ENCODE measurements around the gene UBE2J1.

The UBE2J1 gene

DNA sequence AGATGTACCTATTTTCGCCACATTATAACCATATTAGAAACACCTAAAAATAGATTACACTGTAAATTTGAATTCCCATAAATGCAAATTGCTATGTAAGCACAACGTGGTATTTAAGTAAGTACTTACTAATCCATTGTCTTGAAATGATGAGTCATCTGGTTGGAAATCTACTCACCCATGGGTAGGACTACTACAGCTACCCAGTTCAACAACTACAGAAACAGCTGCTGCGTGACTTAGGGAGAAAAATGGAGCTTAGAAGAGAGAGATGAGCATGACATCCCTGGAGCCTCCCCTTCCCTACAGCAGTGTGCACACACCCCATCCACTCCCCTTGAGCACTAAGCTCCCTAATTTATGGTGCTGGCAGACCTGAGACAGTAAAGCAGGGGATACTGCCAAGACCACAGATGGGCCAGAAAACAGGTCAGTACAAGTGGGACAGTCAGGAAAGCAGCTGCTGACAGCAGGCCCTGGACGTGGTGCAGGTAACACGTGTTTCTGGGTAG, 32.7 kb upstream of the UBE2J1 start:
- peaks cover 5% of the 10 kb centered on the region for H3K36me3 ChIP-seq (ENCODE audit: control insufficient read depth, insufficient read depth, low read length)
- no peak overlapping the region for H3K9ac ChIP-seq (ENCODE audit: low read depth, low read length)
- H3K4me1 ChIP-seq (ENCODE audit: control insufficient read depth, insufficient read depth, low read length): peaks cover 7% of the 10 kb centered on the region
- no peaks in the 10 kb centered on the region for H3K9me3 ChIP-seq (ENCODE audit: control insufficient read depth, insufficient read depth, low read length)
- no peaks in the 10 kb centered on the region for H3K27me3 ChIP-seq (ENCODE audit: control insufficient read depth, insufficient read depth, low read length)
- H3K4me3 ChIP-seq (ENCODE audit: low read depth, low read length): no peak overlapping the region

DNA sequence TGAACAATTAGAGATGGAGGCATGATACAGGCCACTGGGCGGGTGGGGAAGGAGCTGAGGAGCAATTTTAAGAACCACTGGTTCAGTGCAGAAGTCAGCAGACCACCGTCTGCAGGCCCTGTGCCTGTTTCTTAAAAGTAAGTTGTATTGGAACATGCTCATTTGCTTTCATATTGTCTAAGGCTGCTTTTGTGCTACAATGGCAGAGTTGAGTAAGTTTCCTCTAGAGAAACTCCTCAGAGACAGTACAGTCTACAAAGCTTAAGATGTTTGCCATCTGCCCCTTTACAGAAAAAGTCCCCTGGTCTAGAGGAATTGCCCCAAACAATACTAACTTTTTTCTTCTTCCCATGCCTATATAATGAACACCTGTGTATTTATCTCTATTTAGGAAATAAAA, 28.5 kb upstream of the UBE2J1 start:
- H3K4me1 ChIP-seq (ENCODE audit: control insufficient read depth, insufficient read depth, low read length): peaks cover 7% of the 10 kb centered on the region
- no peaks in the 10 kb centered on the region for H3K27me3 ChIP-seq (ENCODE audit: control insufficient read depth, insufficient read depth, low read length)
- H3K9me3 ChIP-seq (ENCODE audit: control insufficient read depth, insufficient read depth, low read length): no peaks in the 10 kb centered on the region
- no peak overlapping the region for H3K9ac ChIP-seq (ENCODE audit: low read depth, low read length)
- peaks cover 5% of the 10 kb centered on the region for H3K36me3 ChIP-seq (ENCODE audit: control insufficient read depth, insufficient read depth, low read length)
- H3K4me3 ChIP-seq (ENCODE audit: low read depth, low read length): no peak overlapping the region

DNA sequence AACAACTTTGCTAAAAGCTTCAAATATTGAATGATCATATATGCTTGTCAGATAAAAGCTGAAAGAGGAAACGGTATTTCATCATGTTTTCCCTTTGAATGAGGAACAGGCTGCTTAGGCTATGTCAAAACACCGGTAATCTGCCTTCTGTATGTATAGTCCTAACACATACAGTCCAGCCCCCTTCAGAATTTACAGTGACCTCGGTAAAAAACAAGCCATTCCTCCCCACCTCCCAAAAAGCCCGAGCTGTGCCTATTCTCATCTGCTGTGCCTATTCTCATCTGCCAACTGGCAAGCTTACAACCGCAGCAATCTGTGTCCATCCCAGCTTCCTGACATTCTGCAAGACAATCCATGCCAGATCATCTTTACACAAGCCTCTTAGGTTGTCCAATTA, 26.8 kb upstream of the UBE2J1 start:
- Histone ChIP-seq H3K36me3 (ENCODE audit: control insufficient read depth, insufficient read depth, low read length) (no peaks in the 10 kb centered on the region), H3K27me3 (ENCODE audit: control insufficient read depth, insufficient read depth, low read length) (no peaks in the 10 kb centered on the region), H3K4me1 (ENCODE audit: control insufficient read depth, insufficient read depth, low read length) (peaks cover 7% of the 10 kb centered on the region), H3K9me3 (ENCODE audit: control insufficient read depth, insufficient read depth, low read length) (no peaks in the 10 kb centered on the region), H3K9ac (ENCODE audit: low read depth, low read length) (no peak overlapping the region), H3K4me3 (ENCODE audit: low read depth, low read length) (no peak overlapping the region)

DNA sequence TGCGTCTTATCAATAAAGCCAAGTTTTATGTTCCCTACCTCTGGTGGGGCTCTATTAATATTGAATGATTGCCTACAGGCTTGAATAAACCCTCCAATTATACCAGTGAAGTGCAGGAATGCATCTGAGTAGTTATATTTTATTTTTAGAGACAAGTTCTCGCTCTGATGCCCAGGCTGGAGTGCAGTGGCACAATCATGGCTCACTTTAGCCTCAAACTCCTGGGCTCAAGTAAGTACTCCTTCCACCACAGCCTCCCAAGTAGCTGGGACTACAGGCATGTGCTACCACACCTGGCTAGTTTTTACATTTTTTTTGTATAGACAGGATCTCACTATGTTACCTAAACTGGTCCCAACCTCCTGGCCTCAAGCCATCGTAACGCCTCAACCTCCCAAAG, 26.1 kb upstream of the UBE2J1 start:
- no peaks in the 10 kb centered on the region for H3K36me3 ChIP-seq (ENCODE audit: control insufficient read depth, insufficient read depth, low read length)
- H3K9me3 ChIP-seq (ENCODE audit: control insufficient read depth, insufficient read depth, low read length): no peaks in the 10 kb centered on the region
- peaks cover 7% of the 10 kb centered on the region for H3K4me1 ChIP-seq (ENCODE audit: control insufficient read depth, insufficient read depth, low read length)
- no peak overlapping the region for H3K4me3 ChIP-seq (ENCODE audit: low read depth, low read length)
- H3K9ac ChIP-seq (ENCODE audit: low read depth, low read length): no peak overlapping the region
- H3K27me3 ChIP-seq (ENCODE audit: control insufficient read depth, insufficient read depth, low read length): no peaks in the 10 kb centered on the region

DNA sequence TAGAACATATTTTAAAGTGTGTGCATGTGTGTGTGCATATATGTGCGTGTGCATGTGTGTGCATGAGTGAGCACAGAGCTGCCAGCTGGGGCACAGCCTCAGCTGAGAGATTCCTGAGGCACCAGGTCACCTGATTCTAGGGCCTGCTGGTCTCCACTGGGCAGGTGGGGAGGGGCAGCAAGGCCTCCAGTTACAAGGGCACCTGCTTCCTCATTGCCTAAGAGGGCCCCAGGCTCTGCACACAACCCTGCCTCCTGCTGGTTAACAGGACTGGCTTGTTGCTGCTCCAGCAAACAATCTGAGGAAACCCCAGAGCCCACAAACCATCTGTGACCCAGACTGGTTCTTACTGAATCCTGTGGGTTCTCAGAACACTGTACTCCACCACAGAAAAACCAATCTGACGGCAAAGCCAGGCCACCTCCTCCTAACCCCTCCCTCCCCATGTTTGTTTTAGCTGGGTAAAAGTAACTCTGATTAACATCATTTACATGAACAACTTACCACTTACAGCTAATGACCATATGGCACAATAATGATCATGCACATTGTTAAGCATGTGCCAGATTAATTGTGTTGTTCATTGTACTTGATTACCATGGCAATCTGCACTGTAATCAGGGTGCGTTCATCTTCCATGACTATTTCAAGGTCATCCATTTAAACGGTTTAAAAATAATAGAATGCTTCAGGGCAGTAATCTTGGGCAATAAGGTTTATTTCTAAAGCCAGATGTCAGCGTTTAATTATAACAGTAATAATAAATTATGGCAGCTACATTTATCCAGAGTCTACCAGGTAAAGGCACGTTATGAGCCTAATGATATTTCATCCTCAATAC, 23.1 kb upstream of the UBE2J1 start:
- no peaks in the 10 kb centered on the region for H3K9me3 ChIP-seq (ENCODE audit: control insufficient read depth, insufficient read depth, low read length)
- H3K9ac ChIP-seq (ENCODE audit: low read depth, low read length): no peak overlapping the region

GRCh38 chr6:89372506-89372901, 20.0 kb upstream of the UBE2J1 start:
- Histone ChIP-seq H3K4me3 (ENCODE audit: low read depth, low read length) (no peak overlapping the region), H3K4me1 (ENCODE audit: control insufficient read depth, insufficient read depth, low read length) (peaks cover 7% of the 10 kb centered on the region), H3K9ac (ENCODE audit: low read depth, low read length) (no peak overlapping the region), H3K27me3 (ENCODE audit: control insufficient read depth, insufficient read depth, low read length) (no peaks in the 10 kb centered on the region), H3K36me3 (ENCODE audit: control insufficient read depth, insufficient read depth, low read length) (no peaks in the 10 kb centered on the region), H3K9me3 (ENCODE audit: control insufficient read depth, insufficient read depth, low read length) (no peaks in the 10 kb centered on the region)

More for the DNA sequence above, 23.1 kb upstream of the UBE2J1 start:
- Histone ChIP-seq H3K4me3 (ENCODE audit: low read depth, low read length) (no peak overlapping the region), H3K27me3 (ENCODE audit: control insufficient read depth, insufficient read depth, low read length) (no peaks in the 10 kb centered on the region), H3K36me3 (ENCODE audit: control insufficient read depth, insufficient read depth, low read length) (no peaks in the 10 kb centered on the region), H3K4me1 (ENCODE audit: control insufficient read depth, insufficient read depth, low read length) (peaks cover 7% of the 10 kb centered on the region)

- no peak overlapping the region for H3K9ac ChIP-seq (ENCODE audit: low read depth, low read length)
- H3K36me3 ChIP-seq (ENCODE audit: control insufficient read depth, insufficient read depth, low read length): no peaks in the 10 kb centered on the region
- H3K9me3 ChIP-seq (ENCODE audit: control insufficient read depth, insufficient read depth, low read length): no peaks in the 10 kb centered on the region
- no peak overlapping the region for H3K4me3 ChIP-seq (ENCODE audit: low read depth, low read length)
- peaks cover 7% of the 10 kb centered on the region for H3K4me1 ChIP-seq (ENCODE audit: control insufficient read depth, insufficient read depth, low read length)
- no peaks in the 10 kb centered on the region for H3K27me3 ChIP-seq (ENCODE audit: control insufficient read depth, insufficient read depth, low read length)
Observed at GRCh38 chr6:89371849-89372505, 19.5 kb upstream of the UBE2J1 start.

DNA sequence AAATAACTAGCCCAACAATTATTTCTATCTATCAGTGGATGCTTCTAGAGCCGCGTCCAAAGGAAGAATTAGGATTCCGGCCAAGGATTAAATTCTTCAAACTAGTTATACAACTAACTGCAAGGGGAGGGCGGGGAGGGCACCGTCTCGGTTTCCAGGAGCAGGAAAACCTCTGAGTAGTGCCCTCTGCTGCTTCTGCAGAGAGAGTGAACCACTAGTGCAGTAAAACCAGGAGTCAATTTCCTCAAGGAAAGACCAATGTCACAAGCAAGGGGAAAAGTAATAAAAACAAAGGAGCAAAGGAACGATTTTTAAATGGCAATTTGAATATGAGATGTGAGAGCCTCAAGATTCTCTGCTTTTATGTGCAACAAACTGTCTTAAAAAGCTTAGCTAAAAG, 16.5 kb upstream of the UBE2J1 start:
- H3K4me1 ChIP-seq (ENCODE audit: control insufficient read depth, insufficient read depth, low read length): no peaks in the 10 kb centered on the region
- H3K4me3 ChIP-seq (ENCODE audit: low read depth, low read length): no peak overlapping the region
- no peaks in the 10 kb centered on the region for H3K27me3 ChIP-seq (ENCODE audit: control insufficient read depth, insufficient read depth, low read length)
- H3K9me3 ChIP-seq (ENCODE audit: control insufficient read depth, insufficient read depth, low read length): no peaks in the 10 kb centered on the region
- H3K36me3 ChIP-seq (ENCODE audit: control insufficient read depth, insufficient read depth, low read length): no peaks in the 10 kb centered on the region
- no peak overlapping the region for H3K9ac ChIP-seq (ENCODE audit: low read depth, low read length)

GRCh38 chr6:89368107-89368506, 15.6 kb upstream of the UBE2J1 start:
- H3K9ac ChIP-seq (ENCODE audit: low read depth, low read length): no peak overlapping the region
- no peak overlapping the region for H3K4me3 ChIP-seq (ENCODE audit: low read depth, low read length)

GRCh38 chr6:89364586-89364985, 12.1 kb upstream of the UBE2J1 start:
- Histone ChIP-seq H3K36me3 (ENCODE audit: control insufficient read depth, insufficient read depth, low read length) (no peaks in the 10 kb centered on the region), H3K9ac (ENCODE audit: low read depth, low read length) (no peak overlapping the region), H3K9me3 (ENCODE audit: control insufficient read depth, insufficient read depth, low read length) (no peaks in the 10 kb centered on the region), H3K27me3 (ENCODE audit: control insufficient read depth, insufficient read depth, low read length) (no peaks in the 10 kb centered on the region), H3K4me1 (ENCODE audit: control insufficient read depth, insufficient read depth, low read length) (peaks cover under 1% of the 10 kb centered on the region), H3K4me3 (ENCODE audit: low read depth, low read length) (no peak overlapping the region)

More at GRCh38 chr6:89368107-89368506, 15.6 kb upstream of the UBE2J1 start:
- H3K9me3 ChIP-seq (ENCODE audit: control insufficient read depth, insufficient read depth, low read length): no peaks in the 10 kb centered on the region
- H3K4me1 ChIP-seq (ENCODE audit: control insufficient read depth, insufficient read depth, low read length): no peaks in the 10 kb centered on the region
- no peaks in the 10 kb centered on the region for H3K27me3 ChIP-seq (ENCODE audit: control insufficient read depth, insufficient read depth, low read length)
- no peaks in the 10 kb centered on the region for H3K36me3 ChIP-seq (ENCODE audit: control insufficient read depth, insufficient read depth, low read length)

- Histone ChIP-seq H3K9ac (ENCODE audit: low read depth, low read length) (no peak overlapping the region), H3K36me3 (ENCODE audit: control insufficient read depth, insufficient read depth, low read length) (no peaks in the 10 kb centered on the region), H3K4me1 (ENCODE audit: control insufficient read depth, insufficient read depth, low read length) (peaks cover 3% of the 10 kb centered on the region), H3K27me3 (ENCODE audit: control insufficient read depth, insufficient read depth, low read length) (peaks cover 19% of the 10 kb centered on the region), H3K4me3 (ENCODE audit: low read depth, low read length) (no peak overlapping the region), H3K9me3 (ENCODE audit: control insufficient read depth, insufficient read depth, low read length) (no peaks in the 10 kb centered on the region)
Observed at GRCh38 chr6:89361171-89361570, 8.6 kb upstream of the UBE2J1 start.

Data from iPS-15b (cell line).